H1 (cell line): Measurements from ENCODE around the gene FAM149B1. TPM values are rescaled to one million over a fixed set of nuclear protein-coding genes. Genes with fewer than 3 reads are reported as not detected.

Source experiments
- CTCF ChIA-PET: fragments of 300-600 bp; sonication (Branson Sonifier 250); formaldehyde crosslinking; loops from one replicate; lab custom pipeline; 2021; ENCODE audit not compliant: partially characterized antibody; lab: Charles Lee
- POLR2A ChIA-PET: fragments of 300-600 bp; sonication (Branson Sonifier 250); formaldehyde crosslinking; loops from one replicate; lab custom pipeline; 2021; ENCODE audit warnings: inconsistent platforms; ENCODE audit not compliant: partially characterized antibody; lab: Charles Lee
- DNase-seq, 2 experiments: peaks; one replicate each; pipeline versions ENCODE4 v3.0.0 to v3.0.0-alpha.2; 2010 to 2022; ENCODE audit warnings: low spot score in 2 of 2, low read depth in 1 of 2, mixed read lengths in 1 of 2
- FAIRE-seq: peaks from 2 replicates; lab custom pipeline; 2011; peaks lifted over from hg19 to GRCh38; lab: Jason Lieb, UNC
- H2AFZ ChIP-seq: 2 replicates; pipeline ENCODE4 v1.8.1; 2012; ENCODE audit warnings: low read length, inconsistent platforms
- H2AK5ac ChIP-seq: 2 replicates; pipeline ENCODE4 v1.6.1; 2013; ENCODE audit warnings: low read depth, low read length
- H2BK120ac ChIP-seq: replicated peaks from 2 replicates; pipeline ENCODE3; 2013; ENCODE audit warnings: low read depth, low read length, inconsistent platforms
- H2BK12ac ChIP-seq: 2 replicates; pipeline ENCODE4 v1.6.1; 2013; ENCODE audit warnings: low read depth, low read length
- H2BK15ac ChIP-seq: 2 replicates; pipeline ENCODE4 v1.6.1; 2013; ENCODE audit warnings: low read length
- H2BK20ac ChIP-seq: 2 replicates; pipeline ENCODE4 v1.6.1; 2013; ENCODE audit warnings: low read length
- H2BK5ac ChIP-seq: 2 replicates; pipeline ENCODE4 v1.6.1; 2013; ENCODE audit warnings: low read depth, low read length
- H3K14ac ChIP-seq: 2 replicates; pipeline ENCODE4 v1.6.1; 2013; ENCODE audit warnings: inconsistent platforms; ENCODE audit not compliant: insufficient read length
- H3K18ac ChIP-seq: 2 replicates; pipeline ENCODE4 v1.6.1; 2013; ENCODE audit warnings: low read length; ENCODE audit errors: extremely low read depth
- H3K23ac ChIP-seq: 2 replicates; pipeline ENCODE4 v1.6.1; 2013; ENCODE audit warnings: inconsistent platforms; ENCODE audit not compliant: insufficient read length
- H3K23me2 ChIP-seq: 2 replicates; pipeline ENCODE4 v1.6.1; 2013; ENCODE audit warnings: low read depth, low read length
- H3K27ac ChIP-seq: 2 replicates; pipeline ENCODE4 v1.6.1; 2011; ENCODE audit warnings: low read depth, low read length, inconsistent platforms
- H3K27me3 ChIP-seq, 4 experiments: replicated peaks in 1 of 4; 1 replicate in 1 of 4; 2 replicates in 3 of 4; pipeline versions ENCODE4 v1.6.1 to v1.8.1; 2011 to 2013; ENCODE audit warnings: low read length in 3 of 4, mild to moderate bottlenecking in 3 of 4, inconsistent platforms in 2 of 4, mixed read lengths in 2 of 4, moderate library complexity in 1 of 4; ENCODE audit not compliant: control insufficient read depth in 3 of 4, insufficient read depth in 3 of 4; ENCODE audit errors: extremely low read depth in 1 of 4
- H3K36me3 ChIP-seq, 4 experiments: 2 replicates each; pipeline versions ENCODE4 v1.6.1 to v1.8.1; 2011 to 2013; ENCODE audit warnings: mild to moderate bottlenecking in 4 of 4, low read length in 3 of 4, moderate library complexity in 2 of 4, control low read depth in 1 of 4, inconsistent platforms in 1 of 4; ENCODE audit not compliant: insufficient read depth in 4 of 4, control insufficient read depth in 2 of 4
- H3K4ac ChIP-seq: replicated peaks from 2 replicates; pipeline ENCODE3; 2013; ENCODE audit warnings: low read length, low read depth, mixed read lengths, inconsistent platforms; ENCODE audit not compliant: insufficient read length
- H3K4me1 ChIP-seq, 4 experiments: replicated peaks in 1 of 4; 1 replicate in 1 of 4; 2 replicates in 3 of 4; pipeline versions ENCODE4 v1.6.1 to v1.8.1; 2011 to 2013; ENCODE audit warnings: low read length in 3 of 4, inconsistent platforms in 2 of 4, mixed read lengths in 1 of 4; ENCODE audit not compliant: insufficient read depth in 4 of 4, control insufficient read depth in 3 of 4
- H3K4me2 ChIP-seq, 2 experiments: 2 replicates each; pipeline versions ENCODE4 v1.6.1 to v1.8.1; 2011 to 2013; ENCODE audit warnings: low read depth in 2 of 2, low read length in 2 of 2, control low read depth in 1 of 2, inconsistent platforms in 1 of 2, mild to moderate bottlenecking in 1 of 2; ENCODE audit not compliant: insufficient read depth in 1 of 2
- H3K4me3 ChIP-seq, 4 experiments: fragments of 200-600, 300-600 bp in 1 of 4; sonication (generic), shearing (Covaris generic), sonication (Bioruptor Twin) in 1 of 4; 2 replicates each; pipeline versions ENCODE4 v1.5.1 to v1.8.1; 2011 to 2016; ENCODE audit warnings: low read length in 4 of 4, low read depth in 3 of 4, control low read depth in 2 of 4, inconsistent platforms in 2 of 4, mild to moderate bottlenecking in 2 of 4, mixed read lengths in 1 of 4, moderate library complexity in 1 of 4; ENCODE audit not compliant: insufficient read depth in 2 of 4; ENCODE audit errors: extremely low read depth in 1 of 4
- H3K56ac ChIP-seq: replicated peaks from 2 replicates; pipeline ENCODE3; 2013; ENCODE audit warnings: low read depth, mild to moderate bottlenecking, mixed read lengths, low read length, inconsistent platforms; ENCODE audit not compliant: insufficient read length
- H3K79me1 ChIP-seq: 2 replicates; pipeline ENCODE4 v1.6.1; 2013; ENCODE audit warnings: low read depth, low read length, control low read depth
- H3K79me2 ChIP-seq, 2 experiments: 2 replicates each; pipeline versions ENCODE4 v1.6.1 to v1.8.1; 2012 to 2013; ENCODE audit warnings: low read length in 2 of 2, mild to moderate bottlenecking in 2 of 2, inconsistent platforms in 1 of 2; ENCODE audit not compliant: insufficient read depth in 2 of 2, control insufficient read depth in 1 of 2
- H3K9ac ChIP-seq, 4 experiments: replicated peaks in 1 of 4; 1 replicate in 1 of 4; 2 replicates in 3 of 4; pipeline versions ENCODE4 v1.6.1 to v1.8.1; 2011 to 2013; ENCODE audit warnings: low read depth in 3 of 4, low read length in 3 of 4, control low read depth in 2 of 4, mild to moderate bottlenecking in 2 of 4, moderate library complexity in 2 of 4, inconsistent platforms in 1 of 4; ENCODE audit errors: extremely low read depth in 1 of 4
- H3K9me3 ChIP-seq, 2 experiments: 2 replicates each; pipeline versions ENCODE4 v1.6.1 to v1.8.1; 2012 to 2013; ENCODE audit warnings: mild to moderate bottlenecking in 2 of 2, moderate library complexity in 2 of 2, control low read depth in 1 of 2, inconsistent platforms in 1 of 2, low read depth in 1 of 2, low read length in 1 of 2, mixed read lengths in 1 of 2; ENCODE audit not compliant: insufficient read depth in 2 of 2
- H4K20me1 ChIP-seq, 2 experiments: replicated peaks in 1 of 2; 2 replicates each; pipeline versions ENCODE3 to v1.8.1; 2011 to 2013; ENCODE audit warnings: inconsistent platforms in 2 of 2, low read length in 2 of 2, mild to moderate bottlenecking in 1 of 2; ENCODE audit not compliant: insufficient read depth in 2 of 2, control insufficient read depth in 1 of 2
- H4K5ac ChIP-seq: 2 replicates; pipeline ENCODE4 v1.6.1; 2013; ENCODE audit warnings: low read length, low read depth, mixed read lengths, inconsistent platforms; ENCODE audit not compliant: insufficient read length
- H4K8ac ChIP-seq: 2 replicates; pipeline ENCODE4 v1.8.0; 2013; ENCODE audit warnings: mild to moderate bottlenecking, moderate library complexity, low read length, inconsistent platforms; ENCODE audit not compliant: insufficient read depth; ENCODE audit errors: extremely low read depth
- H4K91ac ChIP-seq: replicated peaks from 2 replicates; pipeline ENCODE3; 2013; ENCODE audit warnings: low read length, mixed read lengths, inconsistent platforms; ENCODE audit not compliant: insufficient read length
- ATF2 ChIP-seq: IDR thresholded peaks from 2 replicates; pipeline ENCODE4 v1.6.1; 2012; ENCODE audit warnings: low read length, inconsistent platforms
- CEBPB ChIP-seq: IDR thresholded peaks from 2 replicates; pipeline ENCODE4 v1.6.1; 2012; ENCODE audit warnings: low read depth, low read length
- CHD2 ChIP-seq: IDR thresholded peaks from 2 replicates; pipeline ENCODE4 v1.6.1; 2012; ENCODE audit warnings: low read length, improper control_type of control experiment
- FOSL1 ChIP-seq: IDR thresholded peaks from 2 replicates; pipeline ENCODE4 v1.6.1; 2011; ENCODE audit warnings: mild to moderate bottlenecking, low read depth, low read length, moderate library complexity; ENCODE audit not compliant: insufficient read depth
- HDAC2 ChIP-seq, 2 experiments: fragments of 300-600 bp in 1 of 2; sonication (generic) in 1 of 2; IDR thresholded peaks; 2 replicates each; pipeline ENCODE4 v1.6.1; 2011 to 2012; ENCODE audit warnings: low read depth in 2 of 2, low read length in 2 of 2, mild to moderate bottlenecking in 2 of 2, moderate library complexity in 2 of 2, borderline replicate concordance in 1 of 2, inconsistent platforms in 1 of 2
- KDM5A ChIP-seq: fragments of 200-600 bp; IDR thresholded peaks from 2 replicates; pipeline ENCODE4 v1.7.1; 2012; ENCODE audit warnings: mild to moderate bottlenecking, low read length, inconsistent platforms, mixed read lengths
- NANOG ChIP-seq: IDR thresholded peaks from 2 replicates; pipeline ENCODE4 v1.6.1; 2011; ENCODE audit warnings: low read length, low read depth, mild to moderate bottlenecking, inconsistent platforms; ENCODE audit not compliant: insufficient read depth, poor library complexity, severe bottlenecking
- POLR2AphosphoS5 ChIP-seq: IDR thresholded peaks from 2 replicates; pipeline ENCODE4 v1.6.1; 2011; ENCODE audit warnings: low read depth, low read length
- SIN3A ChIP-seq, 2 experiments: IDR thresholded peaks in 1 of 2; conservative IDR thresholded peaks in 1 of 2; 2 replicates each; pipeline ENCODE4 v1.6.1; 2011 to 2012; ENCODE audit warnings: low read length in 2 of 2, improper control_type of control experiment in 1 of 2, low read depth in 1 of 2, mild to moderate bottlenecking in 1 of 2
- TAF1 ChIP-seq: IDR thresholded peaks from 2 replicates; pipeline ENCODE4 v1.6.1; 2011; ENCODE audit warnings: mild to moderate bottlenecking, low read depth, low read length
- WGBS, 2 experiments: shearing (Covaris generic) in 1 of 2; methylation state at CpG; one replicate each; pipeline versions ENCODE4 v1.1.6 to v1.1.7; 2013 to 2015; ENCODE audit warnings: low lambda C conversion rate in 2 of 2, mixed read lengths in 2 of 2, inconsistent platforms in 1 of 2, low coverage in 1 of 2, missing lambda C conversion rate in 1 of 2; ENCODE audit not compliant: insufficient replicate concordance in 2 of 2, insufficient coverage in 1 of 2, insufficient read length in 1 of 2; ENCODE audit errors: extremely low coverage in 1 of 2, missing lambda C conversion rate in 1 of 2; 5-methylcytosine and 5-hydroxymethylcytosine counted together
- polyA plus RNA-seq, 7 experiments: library from polyadenylated mRNA; depleted of rRNA in 3 of 7; stranded (reverse) in 5 of 7; unstranded in 2 of 7; fragments of >200 nt in 5 of 7; fragments of 200-250 nt in 2 of 7; gene quantifications; 1 replicate in 5 of 7; 2 replicates in 1 of 7; 4 replicates in 1 of 7; pipeline versions ENCODE4 v1.2.1 to v1.2.3, GENCODE V29; 2011 to 2013; ENCODE audit warnings: missing spikeins in 2 of 7, mixed read lengths in 2 of 7
- total RNA-seq: library from RNA; stranded (reverse); fragmentation: NEBNext Ultra II Directional; extraction: Animal tissue kit (Norgen Biotek cat#: 25700); gene quantifications from 2 replicates; pipeline ENCODE4 v1.2.1, GENCODE V29; 2021

FAM149B1 gene
- total and polyA plus RNA-seq, 2 of the 8 experiments (the other 6 are each of a cell fraction or from before 2014, with no cell fraction given): 16.8 to 21.9 TPM

- no peak overlapping the region for H3K14ac ChIP-seq
- H4K91ac ChIP-seq: no peak overlapping the region
- H2BK5ac ChIP-seq: no peak overlapping the region
- H3K4me1 ChIP-seq: no peaks in the 10 kb centered on the region
- peaks cover 0 to 6% (median 1%) of the 10 kb centered on the region in 4 experiments; a peak in 2 of 8 replicates for H3K36me3 ChIP-seq
- WGBS, 2 experiments: 85% methylated on average over 3 of the region's 3 CpGs; no CpG with 5 or more reads in 1 of the 2 experiments
- POLR2A ChIA-PET: interaction anchor here (0.6 to 0.7 kb wide), 3 partner anchors 11 to 37 kb away, joined by 3 to 5 read pairs (median 3); partner anchors contain the start of gene DNAJC9
- H2AFZ ChIP-seq: no peak overlapping the region
- no peak overlapping the region for H3K4me3 ChIP-seq
- H2BK120ac ChIP-seq: no peak overlapping the region
- H3K9me3 ChIP-seq: peaks cover 15 to 20% of the 10 kb centered on the region in 2 experiments
- H2BK12ac ChIP-seq: no peak overlapping the region
- no peaks in the 10 kb centered on the region for H3K79me2 ChIP-seq
- H2BK20ac ChIP-seq: no peak overlapping the region
- no peak overlapping the region for H3K18ac ChIP-seq
- no peak overlapping the region for H2BK15ac ChIP-seq
- H3K9ac ChIP-seq: no peak overlapping the region
- FAIRE-seq (no peak), DNase-seq (no peak)
- CTCF ChIA-PET: interaction anchor here (1.6 kb wide), 1 partner anchor 401 kb away, joined by 3 read pairs; no protein-coding TSS in a partner anchor
- no peak overlapping the region for H3K27ac ChIP-seq
- no peaks in the 10 kb centered on the region for H3K79me1 ChIP-seq
- no peak overlapping the region for H3K56ac ChIP-seq
- H4K8ac ChIP-seq: no peak overlapping the region
- no peak overlapping the region for H3K4ac ChIP-seq
- H3K27me3 ChIP-seq: no peaks in the 10 kb centered on the region
- H3K4me2 ChIP-seq: no peak overlapping the region
- no peaks in the 10 kb centered on the region for H4K20me1 ChIP-seq
- H3K23me2 ChIP-seq: no peaks in the 10 kb centered on the region
- H2AK5ac ChIP-seq: no peak overlapping the region
- no peak overlapping the region for H3K23ac ChIP-seq
- no peak overlapping the region for H4K5ac ChIP-seq
- TF ChIP-seq KDM5A: no peak
- TF ChIP-seq HDAC2 (IDR thresholded peaks at IDR 0.05; ENCODE audit: borderline replicate concordance in 1 of 2, low read depth in 2 of 2, low read length in 2 of 2): no peak
- no peak for TF ChIP-seq SIN3A (conservative IDR thresholded peaks at IDR 0.05 in 1 of 2, IDR thresholded peaks at IDR 0.05 in 1 of 2; ENCODE audit: low read depth in 1 of 2, low read length in 2 of 2)
- TF ChIP-seq CHD2: no peak
- no peak for TF ChIP-seq ATF2
- no peak for TF ChIP-seq POLR2AphosphoS5
- TF ChIP-seq FOSL1: no peak
- TF ChIP-seq NANOG: no peak
- TF ChIP-seq CEBPB: no peak
- no peak for TF ChIP-seq TAF1
These were observed 42.6 kb downstream of the FAM149B1 start for GRCh38 chr10:73210395-73211105.
